ENCODE measurements around the gene NFYA. TPM values are rescaled to one million over a fixed set of nuclear protein-coding genes. Genes with fewer than 3 reads are reported as not detected.

The NFYA gene
- polyA plus RNA-seq, 1 donor: 57.4 TPM

- peak; percentile 100 for DNase-seq
Measured at GRCh38 chr6:41071923-41072835, 595 bp upstream of the NFYA start, which contains the start of gene OARD1. OARD1 (minus strand) TSS chr6:41072356; CDS start chr6:41071634, 722 bp downstream.

DNA sequence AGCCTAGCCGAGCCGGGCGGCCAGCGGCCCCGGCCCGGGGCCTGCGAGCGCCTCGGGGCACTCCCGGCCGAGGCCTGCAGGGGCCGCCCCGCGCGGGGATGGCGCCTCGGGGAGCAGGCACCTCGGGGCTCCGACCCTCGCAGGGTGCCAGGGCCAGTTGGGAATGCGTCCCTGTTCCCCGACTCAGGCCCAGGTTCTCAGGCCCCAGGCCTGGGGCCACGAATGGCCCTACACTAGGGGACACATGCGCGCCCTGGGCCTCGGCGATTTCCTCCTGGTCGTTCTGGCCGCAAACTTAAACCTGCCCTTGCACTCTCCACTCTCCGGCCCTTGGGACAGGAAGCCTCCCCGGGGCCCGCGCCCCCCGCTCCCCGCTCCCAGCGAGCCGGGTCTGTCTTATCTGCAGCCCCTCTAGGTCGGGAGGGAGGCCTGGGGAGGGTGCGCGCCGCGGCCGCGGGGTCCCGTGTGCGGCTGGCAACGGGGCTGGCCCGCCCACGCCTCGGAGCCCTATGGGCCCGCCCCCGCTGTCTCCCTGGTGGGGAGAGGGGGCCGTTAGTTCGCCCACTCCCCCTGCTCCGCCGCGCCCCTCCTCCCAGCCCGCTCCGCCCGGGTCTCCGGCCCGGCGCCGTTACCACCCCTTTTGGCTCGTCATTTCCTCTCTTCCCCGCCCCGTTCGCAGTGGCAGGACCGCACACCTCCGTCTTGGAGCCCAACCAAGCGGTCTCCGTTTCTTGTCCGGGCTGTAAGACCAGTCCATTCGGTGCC lies 611 bp downstream of the NFYA start:
- peak; percentile 87 for DNase-seq

- DNase-seq: no peak
Measured at GRCh38 chr6:41073968-41074691, 1.4 kb downstream of the NFYA start.

GRCh38 chr6:41074692-41075436 lies 2.1 kb downstream of the NFYA start:
- no peak for DNase-seq

GRCh38 chr6:41075651-41076626 lies 3.2 kb downstream of the NFYA start:
- DNase-seq: no peak

DNA sequence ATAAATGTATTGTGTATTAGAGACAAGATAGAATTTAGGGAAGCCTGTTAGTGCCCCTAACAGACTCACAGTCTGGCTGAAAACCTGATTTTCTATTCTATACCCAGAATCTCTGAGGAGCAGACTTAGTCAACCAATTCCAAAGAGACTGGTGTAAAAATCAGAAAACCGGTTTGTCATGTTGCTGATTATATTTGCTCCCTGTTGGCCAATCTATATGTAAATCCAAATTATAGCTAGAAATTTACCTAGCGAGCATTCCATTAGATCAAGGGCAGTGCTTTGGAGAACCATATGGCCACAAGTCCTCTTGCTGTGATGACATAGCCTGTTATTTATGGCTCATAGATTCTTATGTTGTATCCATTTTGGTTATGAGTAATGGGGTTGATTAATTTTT lies 4.8 kb downstream of the NFYA start:
- no peak for DNase-seq

- no peak for DNase-seq
Measured at GRCh38 chr6:41078101-41078500, 5.3 kb downstream of the NFYA start.

DNA sequence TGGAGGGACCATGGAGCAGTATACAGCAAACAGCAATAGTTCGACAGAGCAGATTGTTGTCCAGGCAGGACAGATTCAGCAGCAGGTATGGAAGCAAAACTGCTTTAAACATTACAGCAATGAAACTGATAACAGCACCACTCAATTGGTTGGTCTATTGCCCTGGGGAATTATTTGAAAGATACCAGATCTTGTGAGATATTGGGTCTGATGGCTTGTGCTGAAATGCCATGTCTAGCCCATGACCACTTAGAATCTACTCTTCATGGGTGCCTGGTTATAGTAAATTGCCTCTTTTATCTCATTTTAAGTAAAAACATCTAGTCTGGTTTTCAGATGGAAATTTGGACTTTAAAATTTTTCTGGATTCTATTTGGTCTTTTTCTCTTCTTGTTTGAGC lies 6.3 kb downstream of the NFYA start:
- no peak for DNase-seq

- DNase-seq: no peak
Measured at GRCh38 chr6:41080621-41081020, 7.8 kb downstream of the NFYA start.

- DNase-seq: no peak
Measured at GRCh38 chr6:41083072-41083471, 10.3 kb downstream of the NFYA start.

GRCh38 chr6:41085182-41085581 lies 12.4 kb downstream of the NFYA start:
- DNase-seq: no peak

DNA sequence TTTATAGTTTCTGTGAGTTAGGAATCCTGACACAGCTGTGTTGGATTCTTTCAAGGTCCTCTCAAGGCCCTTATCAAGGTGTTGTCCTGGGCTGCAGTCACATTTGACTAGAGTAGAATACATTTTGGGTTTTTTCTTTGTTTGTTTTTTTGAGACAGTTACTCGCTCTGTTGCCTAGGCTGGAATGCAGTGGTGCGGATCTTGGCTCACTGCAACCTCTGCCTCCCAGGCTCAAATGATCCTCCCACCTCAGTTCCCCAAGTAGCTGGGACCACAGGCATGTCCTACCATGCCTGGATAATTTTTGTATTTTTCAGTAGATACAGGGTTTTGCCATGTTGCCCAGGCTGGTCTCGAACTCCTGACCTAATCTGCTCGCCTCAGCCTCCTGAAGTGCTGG lies 15.7 kb downstream of the NFYA start:
- no peak for DNase-seq

DNA sequence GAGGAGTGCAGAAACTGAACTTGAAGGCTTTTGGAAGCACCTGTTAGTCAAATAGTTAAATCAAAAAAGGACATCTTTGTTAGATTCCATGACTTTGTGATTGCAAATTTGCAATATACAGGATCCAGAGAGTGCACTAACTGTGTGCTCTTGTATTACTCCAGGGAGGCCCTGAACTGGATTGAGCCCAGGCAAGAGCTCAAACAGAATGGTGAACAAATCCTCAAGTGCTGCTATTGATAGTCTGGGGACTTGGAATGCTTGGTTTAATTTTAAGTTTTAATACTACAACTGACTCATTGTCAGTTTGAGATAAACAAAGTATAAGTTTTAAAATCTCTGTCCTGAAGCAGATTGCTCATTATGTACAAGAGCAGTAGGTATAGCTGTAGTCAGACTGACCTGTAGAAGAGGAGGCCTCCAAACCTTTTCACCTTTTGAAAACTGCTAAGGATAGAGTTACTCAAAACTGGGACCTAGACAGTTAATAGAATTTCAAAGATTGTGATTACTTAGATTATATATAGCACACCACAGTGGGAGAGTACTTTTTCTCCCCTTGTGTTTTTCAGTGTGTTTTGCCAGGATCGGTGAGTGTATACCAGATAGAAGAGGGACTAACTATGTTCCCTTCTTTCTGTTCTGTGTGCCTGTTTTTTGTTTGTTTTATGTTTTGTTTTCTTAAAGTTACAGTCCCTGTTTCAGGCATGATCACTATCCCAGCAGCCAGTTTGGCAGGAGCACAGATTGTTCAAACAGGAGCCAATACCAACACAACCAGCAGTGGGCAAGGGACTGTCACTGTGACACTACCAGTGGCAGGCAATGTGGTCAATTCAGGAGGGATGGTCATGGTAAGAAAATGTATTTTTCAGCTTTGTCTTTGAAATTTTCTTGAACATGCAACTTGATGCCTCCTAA lies 18.3 kb downstream of the NFYA start:
- no peak for DNase-seq

- DNase-seq: no peak
Measured at GRCh38 chr6:41092421-41093140, 19.8 kb downstream of the NFYA start.

- DNase-seq: no peak
Measured at GRCh38 chr6:41093729-41094128, 21.0 kb downstream of the NFYA start.

DNA sequence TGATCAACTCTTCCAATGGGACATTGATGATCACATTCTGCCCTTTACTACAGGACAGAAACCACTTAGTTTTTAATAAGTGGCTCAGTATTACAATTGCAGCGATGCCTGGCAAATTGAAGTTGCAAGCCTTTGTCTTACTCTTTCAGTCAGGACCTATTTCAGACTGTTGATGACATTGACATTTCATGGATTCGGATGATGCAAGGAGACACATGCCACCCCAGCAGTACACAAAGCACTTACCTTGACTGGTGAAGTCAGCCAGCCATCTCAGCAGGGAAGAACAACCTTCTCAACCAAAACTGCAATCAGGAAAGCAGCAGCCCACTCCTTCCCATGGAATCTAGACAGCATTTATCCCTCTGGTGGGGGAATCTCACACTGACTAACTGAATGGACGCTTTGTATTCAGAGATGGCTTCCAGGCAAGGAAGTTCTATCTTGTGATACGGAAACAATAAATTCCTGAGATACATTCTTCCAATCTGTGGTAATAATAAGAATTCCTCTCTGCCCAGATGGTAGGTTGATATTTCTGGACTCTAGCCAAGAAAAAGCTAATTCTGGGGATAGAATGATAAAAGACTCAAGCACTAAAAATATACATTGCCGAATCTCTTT lies 24.8 kb downstream of the NFYA start:
- no peak for DNase-seq

DNA sequence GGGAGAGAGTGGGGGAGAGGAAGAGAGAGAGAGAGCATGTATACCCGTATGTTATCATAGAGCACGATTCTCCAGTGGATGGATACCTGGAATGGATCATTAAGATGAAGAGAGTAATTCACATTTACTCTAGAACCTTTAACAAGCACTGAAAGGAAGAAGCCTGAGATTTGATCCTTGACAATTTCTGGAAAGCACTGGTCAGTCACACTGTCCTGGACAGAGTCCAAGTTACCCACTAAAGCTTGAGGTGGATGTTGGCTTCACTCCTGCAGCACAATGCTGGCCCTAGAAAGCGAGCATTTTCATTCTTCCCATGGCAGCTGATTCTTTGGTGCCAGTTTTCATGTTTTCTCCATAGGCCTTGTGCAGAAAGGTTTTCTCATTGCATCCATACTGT lies 25.6 kb downstream of the NFYA start:
- no peak for DNase-seq

GRCh38 chr6:41100871-41101287 lies 28.1 kb downstream of the NFYA start:
- DNase-seq: no peak

Measured in left kidney (tissue), 2 donors.